ENCODE data around the gene FRMD4A.

DNA sequence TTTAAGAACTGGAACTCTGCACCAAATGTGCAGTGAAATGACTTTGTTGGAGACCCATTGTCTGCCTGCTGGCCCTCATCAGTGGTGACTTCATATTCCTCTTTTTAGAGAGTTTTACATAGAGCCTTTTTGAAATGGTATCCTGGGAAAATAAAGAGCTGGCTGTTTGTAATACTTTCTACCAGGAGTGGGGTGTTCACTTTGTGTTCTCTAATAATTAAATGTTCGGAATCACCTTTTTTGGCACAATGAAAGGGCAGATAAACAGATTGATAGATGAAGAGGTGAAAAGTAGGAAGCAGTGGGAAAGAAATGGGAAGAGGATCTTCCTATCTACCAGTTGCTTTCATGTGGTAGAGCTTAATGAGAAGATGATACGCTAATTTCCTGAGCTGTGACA lies 688.4 kb downstream of the FRMD4A start:
- TF ChIP-seq, protein P1, sequence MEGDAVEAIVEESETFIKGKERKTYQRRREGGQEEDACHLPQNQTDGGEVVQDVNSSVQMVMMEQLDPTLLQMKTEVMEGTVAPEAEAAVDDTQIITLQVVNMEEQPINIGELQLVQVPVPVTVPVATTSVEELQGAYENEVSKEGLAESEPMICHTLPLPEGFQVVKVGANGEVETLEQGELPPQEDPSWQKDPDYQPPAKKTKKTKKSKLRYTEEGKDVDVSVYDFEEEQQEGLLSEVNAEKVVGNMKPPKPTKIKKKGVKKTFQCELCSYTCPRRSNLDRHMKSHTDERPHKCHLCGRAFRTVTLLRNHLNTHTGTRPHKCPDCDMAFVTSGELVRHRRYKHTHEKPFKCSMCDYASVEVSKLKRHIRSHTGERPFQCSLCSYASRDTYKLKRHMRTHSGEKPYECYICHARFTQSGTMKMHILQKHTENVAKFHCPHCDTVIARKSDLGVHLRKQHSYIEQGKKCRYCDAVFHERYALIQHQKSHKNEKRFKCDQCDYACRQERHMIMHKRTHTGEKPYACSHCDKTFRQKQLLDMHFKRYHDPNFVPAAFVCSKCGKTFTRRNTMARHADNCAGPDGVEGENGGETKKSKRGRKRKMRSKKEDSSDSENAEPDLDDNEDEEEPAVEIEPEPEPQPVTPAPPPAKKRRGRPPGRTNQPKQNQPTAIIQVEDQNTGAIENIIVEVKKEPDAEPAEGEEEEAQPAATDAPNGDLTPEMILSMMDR (IDR thresholded peaks at IDR 0.05) = no peak
- TF ChIP-seq EP300 (IDR thresholded peaks at IDR 0.05) = no peak
